Inferior parietal cortex (tissue), 1 donor: ENCODE data around the gene OPA3.
A peak's percentile ranks its signal among the peaks of the same experiment; 100 is the strongest.

ENCODE experiments used
- DNase-seq: peaks from one replicate; pipeline ENCODE4 v3.0.0-alpha.2; 2016; ENCODE audit errors: extremely low spot score

Gene OPA3

GRCh38 chr19:45505151-45505995 lies 79.2 kb downstream of the OPA3 start:
- no peak for DNase-seq

GRCh38 chr19:45503909-45504308 lies 80.7 kb downstream of the OPA3 start:
- no peak for DNase-seq

- no peak for DNase-seq
Observed at GRCh38 chr19:45502111-45502510, 82.5 kb downstream of the OPA3 start.

GRCh38 chr19:45501730-45502014 lies 82.9 kb downstream of the OPA3 start:
- no peak for DNase-seq

- DNase-seq, result no peak
Observed at GRCh38 chr19:45500918-45501729, 83.5 kb downstream of the OPA3 start.

GRCh38 chr19:45499196-45500180 lies 85.1 kb downstream of the OPA3 start:
- no peak for DNase-seq

GRCh38 chr19:45498411-45499195 lies 86.0 kb downstream of the OPA3 start, which contains the start of gene PPM1N:
Gene PPM1N, plus strand, starts transcription at chr19:45498443. Its CDS starts 30 bp downstream, at chr19:45498473.
- no peak for DNase-seq

GRCh38 chr19:45497791-45498190 lies 86.8 kb downstream of the OPA3 start:
- no peak for DNase-seq

GRCh38 chr19:45496349-45496953 lies 88.2 kb downstream of the OPA3 start:
- DNase-seq, result no peak

- no peak for DNase-seq
Observed at GRCh38 chr19:45495178-45495577, 89.4 kb downstream of the OPA3 start.

GRCh38 chr19:45494261-45494916 lies 90.2 kb downstream of the OPA3 start:
- no peak for DNase-seq

- peak; percentile 58 for DNase-seq
Observed at GRCh38 chr19:45492627-45493470, 91.8 kb downstream of the OPA3 start.

GRCh38 chr19:45492137-45492626 lies 92.4 kb downstream of the OPA3 start:
- DNase-seq, result no peak

GRCh38 chr19:45489216-45489855 lies 95.3 kb downstream of the OPA3 start:
- no peak for DNase-seq

GRCh38 chr19:45488708-45489107 lies 95.9 kb downstream of the OPA3 start:
- DNase-seq, result no peak

GRCh38 chr19:45485305-45486077 lies 99.1 kb downstream of the OPA3 start:
- DNase-seq, result peak; percentile 97

- no peak for DNase-seq
Observed at GRCh38 chr19:45484273-45484945, 100.2 kb downstream of the OPA3 start.
